NCI-H1417 treated with DMSO at 0.1 percent for 48 hours (cell line): Measurements from ENCODE around the gene CHST8.
"Not testable (repeated sequence)": the region's sequence is repeated elsewhere in the genome, so short reads cannot be mapped to it uniquely, and the experiment has no call there.

Source experiments
- DNase-seq: peaks from one replicate; lab custom pipeline; 2025; lab: John Stamatoyannopoulos, UW

CHST8 gene

GRCh38 chr19:33621811-33622504, at the start of gene CHST8:
CHST8 (plus strand) TSS chr19:33621953; CDS start chr19:33689262, 67,309 bp downstream.
- no peak for DNase-seq

GRCh38 chr19:33572929-33573328, 48.8 kb upstream of the CHST8 start:
- DNase-seq: no peak

GRCh38 chr19:33574824-33575223, 46.9 kb upstream of the CHST8 start:
- no peak for DNase-seq

- no peak for DNase-seq
Measured at GRCh38 chr19:33578697-33579096, 43.1 kb upstream of the CHST8 start.

GRCh38 chr19:33580026-33580644, 41.6 kb upstream of the CHST8 start:
- DNase-seq: peak; percentile 66

- peak; percentile 59 for DNase-seq
Measured at GRCh38 chr19:33580645-33581037, 41.1 kb upstream of the CHST8 start.

- no peak for DNase-seq
Measured at GRCh38 chr19:33582914-33583313, 38.8 kb upstream of the CHST8 start.

- DNase-seq: no peak
Measured at GRCh38 chr19:33587150-33587549, 34.6 kb upstream of the CHST8 start.

GRCh38 chr19:33590224-33590623, 31.5 kb upstream of the CHST8 start:
- DNase-seq: no peak

GRCh38 chr19:33595783-33596182, 26.0 kb upstream of the CHST8 start:
- no peak for DNase-seq

GRCh38 chr19:33601583-33601982, 20.2 kb upstream of the CHST8 start:
- no peak for DNase-seq

- DNase-seq: no peak
Measured at GRCh38 chr19:33602576-33603204, 19.1 kb upstream of the CHST8 start.

- DNase-seq: no peak
Measured at GRCh38 chr19:33603377-33603776, 18.4 kb upstream of the CHST8 start.

- DNase-seq: no peak
Measured at GRCh38 chr19:33604651-33605050, 17.1 kb upstream of the CHST8 start.

GRCh38 chr19:33605803-33606295, 15.9 kb upstream of the CHST8 start:
- DNase-seq: not testable (repeated sequence)

GRCh38 chr19:33606556-33606955, 15.2 kb upstream of the CHST8 start:
- DNase-seq: no peak

- DNase-seq: no peak
Measured at GRCh38 chr19:33609353-33609752, 12.4 kb upstream of the CHST8 start.

GRCh38 chr19:33610588-33610987, 11.2 kb upstream of the CHST8 start:
- no peak for DNase-seq

- no peak for DNase-seq
Measured at GRCh38 chr19:33612928-33613619, 8.7 kb upstream of the CHST8 start.

- DNase-seq: no peak
Measured at GRCh38 chr19:33613620-33614000, 8.1 kb upstream of the CHST8 start.

- DNase-seq: no peak
Measured at GRCh38 chr19:33616346-33616745, 5.4 kb upstream of the CHST8 start.

- DNase-seq: no peak
Measured at GRCh38 chr19:33616857-33617256, 4.9 kb upstream of the CHST8 start.

GRCh38 chr19:33618363-33618762, 3.4 kb upstream of the CHST8 start:
- DNase-seq: not testable (repeated sequence)
